EL (cell line): ENCODE data around the gene F8.

ENCODE experiments used
- DNase-seq: peaks from one replicate; pipeline ENCODE4 v3.0.0-alpha.2; 2016

F8 gene

GRCh38 chrX:154812341-154813101 is 210.0 kb downstream of the F8 start:
- no peak for DNase-seq

GRCh38 chrX:154809939-154810665 is 212.4 kb downstream of the F8 start:
- DNase-seq, result peak; percentile 4

DNA sequence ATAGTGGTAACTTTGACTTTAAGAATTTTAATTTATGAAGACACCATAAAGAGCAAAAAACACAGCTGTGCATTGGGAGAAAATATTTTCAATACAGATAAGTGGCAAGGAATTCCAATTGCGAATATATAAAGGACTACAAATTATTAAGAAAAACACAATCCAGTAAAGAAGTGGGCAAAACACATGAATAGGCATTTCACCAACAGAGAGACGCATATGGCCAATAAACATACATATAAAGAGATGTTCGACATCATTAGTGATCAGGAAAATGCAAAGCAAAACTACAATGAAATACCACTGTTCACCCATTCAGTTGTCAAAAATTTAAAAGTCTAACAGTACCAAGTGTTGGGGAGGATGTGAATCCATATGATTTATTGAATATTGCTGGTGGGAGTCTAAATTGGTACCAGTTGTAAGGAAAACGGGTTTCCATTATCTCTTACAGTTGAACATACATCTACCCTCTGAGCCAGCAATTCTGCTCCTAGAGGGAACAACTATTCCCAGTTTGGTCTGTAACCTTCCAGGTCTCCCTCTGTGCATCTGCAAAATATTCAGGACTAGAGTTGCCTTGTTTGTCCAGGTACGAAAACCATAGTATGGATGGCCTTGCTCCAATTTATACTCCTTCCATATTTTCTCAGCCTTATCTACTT is 215.6 kb downstream of the F8 start:
- DNase-seq, result no peak

GRCh38 chrX:154805696-154806091 is 216.8 kb downstream of the F8 start:
- DNase-seq, result no peak

GRCh38 chrX:154804957-154805695 is 217.4 kb downstream of the F8 start, which contains the start of gene MPP1:
Gene MPP1 (minus strand): TSS chrX:154805485. CDS start chrX:154805373, 112 bp downstream.
- DNase-seq, result peak; percentile 76

GRCh38 chrX:154804261-154804956 is 218.1 kb downstream of the F8 start:
- DNase-seq, result peak; percentile 29

- DNase-seq, result no peak
These were observed 219.6 kb downstream of the F8 start for GRCh38 chrX:154802947-154803346.

DNA sequence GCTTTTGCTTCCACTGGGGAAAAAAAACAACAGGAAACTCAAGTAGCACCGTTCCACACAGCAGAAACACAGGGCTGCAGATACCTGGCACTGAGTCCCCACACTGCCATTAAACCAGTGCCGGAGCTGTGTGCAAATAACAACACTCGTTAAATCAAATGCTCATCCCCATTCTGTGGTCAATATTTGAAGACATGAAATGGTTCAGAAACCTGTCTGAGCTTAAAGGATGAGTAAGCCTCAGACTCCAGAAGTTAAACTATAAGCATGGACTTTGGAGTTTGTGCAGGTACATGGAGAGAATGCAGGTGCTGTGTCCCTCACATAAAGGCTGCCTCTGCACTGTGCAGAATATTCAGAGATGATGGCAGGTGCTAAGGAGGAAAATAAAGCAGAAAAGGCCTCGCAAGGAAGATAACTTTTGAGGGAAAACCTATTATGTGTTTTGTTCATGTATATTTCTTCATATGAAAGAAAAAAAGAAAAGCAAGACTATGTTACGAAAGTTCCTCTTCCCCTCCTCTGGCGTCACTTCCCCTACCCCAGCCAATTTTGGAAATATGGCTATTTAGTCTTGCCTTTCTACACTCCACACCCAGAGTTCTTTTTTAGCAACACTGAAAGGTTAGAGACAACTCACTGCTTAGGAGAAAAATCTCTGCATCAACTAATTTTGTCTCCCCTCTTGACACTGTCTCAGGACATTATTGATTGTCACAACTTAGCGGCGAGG is 221.9 kb downstream of the F8 start:
- DNase-seq, result no peak

DNA sequence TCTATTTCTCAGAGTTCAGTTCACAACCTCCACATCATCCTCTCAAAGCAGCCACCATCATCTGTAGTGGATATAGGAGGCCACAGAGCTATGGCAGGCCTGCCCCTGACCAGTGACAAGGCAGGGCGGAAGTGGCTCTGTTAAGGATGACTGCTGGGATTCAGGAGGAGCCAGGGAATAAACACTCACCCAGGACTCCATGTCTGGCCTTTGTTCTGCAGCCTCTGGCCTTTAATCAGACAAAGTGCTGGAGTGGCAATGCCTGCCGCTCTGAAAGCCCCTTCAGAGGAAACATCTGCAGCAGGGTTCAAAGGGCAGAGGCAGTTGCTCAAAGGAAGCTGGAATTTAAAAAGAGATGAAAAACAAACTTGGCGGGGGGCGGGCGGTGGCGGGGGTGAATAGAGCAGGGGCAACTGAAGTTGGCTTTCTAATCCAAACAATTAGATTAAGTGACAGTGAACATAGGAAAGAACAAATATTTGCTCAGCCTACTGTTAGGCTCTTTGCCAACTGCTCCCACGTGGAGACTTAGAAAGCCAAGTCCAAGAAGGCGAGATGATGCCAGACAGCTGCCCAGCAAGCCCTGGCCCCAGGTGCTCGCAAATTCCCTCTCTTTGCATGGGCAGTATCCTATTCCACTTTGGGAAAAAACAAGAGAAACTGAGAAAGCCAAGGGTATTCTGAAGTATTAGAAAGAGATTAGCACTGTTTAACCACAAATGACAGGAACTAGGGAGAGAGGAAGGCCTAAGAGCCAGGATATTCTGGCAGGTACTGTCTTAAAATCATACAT is 222.8 kb downstream of the F8 start:
- DNase-seq, result no peak

- peak; percentile 31 for DNase-seq
These were observed 225.5 kb downstream of the F8 start for GRCh38 chrX:154797006-154797405.

DNA sequence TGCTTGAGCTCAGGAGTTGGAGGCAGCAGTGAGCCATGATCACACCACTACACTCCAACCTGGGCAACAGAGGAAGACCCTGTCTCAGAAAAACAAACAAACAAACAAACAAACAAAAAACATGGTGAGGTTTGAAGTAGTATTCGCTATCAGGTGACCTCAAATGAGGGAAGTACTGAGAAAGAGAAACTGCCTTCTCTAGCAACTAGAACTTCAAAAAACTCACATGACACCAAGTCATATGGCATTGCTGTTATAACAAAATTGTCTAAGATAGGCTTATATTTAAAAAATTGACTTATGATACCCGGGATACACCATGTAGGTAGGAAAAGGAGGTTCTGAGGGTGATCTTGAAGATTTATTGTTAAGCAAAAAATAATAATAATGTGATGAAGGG is 227.5 kb downstream of the F8 start:
- no peak for DNase-seq

- DNase-seq, result no peak
These were observed 229.3 kb downstream of the F8 start for GRCh38 chrX:154793084-154793795.

DNA sequence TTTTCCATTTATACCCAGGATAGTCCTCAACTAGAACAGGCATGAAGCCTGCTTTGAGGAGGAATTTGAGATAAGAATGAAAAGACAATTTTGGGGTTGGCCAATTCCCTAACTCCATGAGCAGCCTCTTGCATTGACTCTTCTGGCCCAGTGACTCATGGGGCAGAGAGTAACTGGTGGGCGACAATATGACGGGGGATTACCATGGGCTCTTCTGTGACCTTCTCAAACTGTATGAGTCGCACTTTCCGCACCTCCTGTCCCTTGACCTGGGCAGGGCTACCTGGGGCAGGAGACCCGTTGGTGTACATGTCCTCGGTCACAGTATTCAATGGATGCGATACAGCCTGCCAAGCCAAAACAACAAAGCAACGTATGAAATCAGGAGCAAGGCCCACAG is 230.6 kb downstream of the F8 start:
- no peak for DNase-seq

- DNase-seq, result no peak
These were observed 231.1 kb downstream of the F8 start for GRCh38 chrX:154791467-154791866.
